Ovary (tissue), 3 donors: ENCODE measurements around the gene UFD1.

Source experiments
- EP300 ChIP-seq: sonication (generic); formaldehyde crosslinking; IDR thresholded peaks from one replicate; pipeline ENCODE4 v1.6.1; 2017; ENCODE audit warnings: antibody characterized with exemption
- POLR2A ChIP-seq: fragments of 450-650 bp; IDR thresholded peaks from one replicate; pipeline ENCODE4 v1.6.1; 2017; ENCODE audit warnings: antibody characterized with exemption, mild to moderate bottlenecking, moderate library complexity
- TF ChIP-seq, protein P1 (sequence below), 3 donors: fragments of 450-650 bp in 2 of 3; fragments of 200-600 bp in 1 of 3; IDR thresholded peaks; one replicate each; pipeline versions ENCODE4 v1.5.1 to v1.8.0; 2016 to 2022; ENCODE audit warnings: antibody characterized with exemption in 3 of 3, mild to moderate bottlenecking in 1 of 3
- donor health status: DM: no; HTN: no; CAD: no.

- TF ChIP-seq, protein P1, sequence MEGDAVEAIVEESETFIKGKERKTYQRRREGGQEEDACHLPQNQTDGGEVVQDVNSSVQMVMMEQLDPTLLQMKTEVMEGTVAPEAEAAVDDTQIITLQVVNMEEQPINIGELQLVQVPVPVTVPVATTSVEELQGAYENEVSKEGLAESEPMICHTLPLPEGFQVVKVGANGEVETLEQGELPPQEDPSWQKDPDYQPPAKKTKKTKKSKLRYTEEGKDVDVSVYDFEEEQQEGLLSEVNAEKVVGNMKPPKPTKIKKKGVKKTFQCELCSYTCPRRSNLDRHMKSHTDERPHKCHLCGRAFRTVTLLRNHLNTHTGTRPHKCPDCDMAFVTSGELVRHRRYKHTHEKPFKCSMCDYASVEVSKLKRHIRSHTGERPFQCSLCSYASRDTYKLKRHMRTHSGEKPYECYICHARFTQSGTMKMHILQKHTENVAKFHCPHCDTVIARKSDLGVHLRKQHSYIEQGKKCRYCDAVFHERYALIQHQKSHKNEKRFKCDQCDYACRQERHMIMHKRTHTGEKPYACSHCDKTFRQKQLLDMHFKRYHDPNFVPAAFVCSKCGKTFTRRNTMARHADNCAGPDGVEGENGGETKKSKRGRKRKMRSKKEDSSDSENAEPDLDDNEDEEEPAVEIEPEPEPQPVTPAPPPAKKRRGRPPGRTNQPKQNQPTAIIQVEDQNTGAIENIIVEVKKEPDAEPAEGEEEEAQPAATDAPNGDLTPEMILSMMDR (IDR thresholded peaks at IDR 0.05): no peak
- TF ChIP-seq POLR2A: no peak
- TF ChIP-seq EP300: no peak
These were observed 43.3 kb upstream of the UFD1 start for GRCh38 chr22:19522190-19522880.
